NT2/D1 (cell line): ENCODE measurements around the gene ASB8.
"Not testable (repeated sequence)": the region's sequence is repeated elsewhere in the genome, so short reads cannot be mapped to it uniquely, and the experiment has no call there.

ENCODE experiments used
- DNase-seq: peaks from one replicate; pipeline ENCODE4 v3.0.0-alpha.2; 2011; ENCODE audit warnings: low read depth, low spot score
- H3K27me3 ChIP-seq: 2 replicates; pipeline ENCODE4 v1.6.0; 2011; ENCODE audit warnings: mild to moderate bottlenecking; ENCODE audit not compliant: insufficient read length, insufficient read depth
- H3K36me3 ChIP-seq: 2 replicates; pipeline ENCODE4 v1.6.1; 2011; ENCODE audit warnings: mild to moderate bottlenecking, low read length, mixed read lengths; ENCODE audit not compliant: insufficient read depth, insufficient read length
- H3K4me1 ChIP-seq: 2 replicates; pipeline ENCODE4 v1.5.1; 2011; ENCODE audit not compliant: insufficient read depth, insufficient read length
- H3K4me3 ChIP-seq: 2 replicates; pipeline ENCODE4 v1.5.1; 2011; ENCODE audit warnings: low read depth; ENCODE audit not compliant: insufficient read length
- H3K9ac ChIP-seq: 2 replicates; pipeline ENCODE4 v1.6.0; 2011; ENCODE audit warnings: low read depth; ENCODE audit not compliant: insufficient read length
- H3K9me3 ChIP-seq: 2 replicates; pipeline ENCODE4 v1.5.1; 2011; ENCODE audit warnings: mild to moderate bottlenecking, low read length; ENCODE audit not compliant: insufficient read depth
- SUZ12 ChIP-seq: IDR thresholded peaks from 2 replicates; pipeline ENCODE4 v1.6.1; 2011; ENCODE audit not compliant: insufficient read length, insufficient read depth; ENCODE audit errors: extremely low read depth
- YY1 ChIP-seq: IDR thresholded peaks from 2 replicates; pipeline ENCODE4 v1.6.1; 2011; ENCODE audit not compliant: insufficient read length, insufficient read depth
- ZNF274 ChIP-seq: IDR thresholded peaks from 2 replicates; pipeline ENCODE4 v1.6.1; 2011; ENCODE audit warnings: mild to moderate bottlenecking, low read depth, low read length

The ASB8 gene

DNA sequence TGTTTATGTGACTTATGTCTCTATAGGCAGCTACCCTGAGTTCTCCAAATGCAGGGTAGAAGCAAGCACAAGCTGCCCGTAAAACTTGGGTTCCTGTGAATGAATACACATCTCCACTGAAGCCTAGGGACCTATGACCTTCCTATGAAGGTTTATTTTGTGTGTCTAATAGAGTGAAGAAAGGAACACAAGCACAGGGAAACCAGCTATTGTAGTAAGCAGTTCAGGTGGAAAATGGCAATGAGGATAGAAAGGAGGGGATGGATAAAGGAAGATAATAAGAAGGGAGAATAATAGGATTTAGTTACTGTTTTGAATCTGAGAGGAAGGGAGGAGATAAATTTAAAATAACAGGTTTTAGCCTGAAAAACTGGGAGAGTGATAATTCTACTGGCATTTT is 35.8 kb downstream of the ASB8 start:
- Histone ChIP-seq H3K9me3 (no peaks in the 10 kb centered on the region), H3K27me3 (no peaks in the 10 kb centered on the region), H3K9ac (no peak overlapping the region), H3K4me3 (no peak overlapping the region), H3K36me3 (peaks cover 42% of the 10 kb centered on the region), H3K4me1 (peaks cover 2% of the 10 kb centered on the region)
- no peak for DNase-seq
- TF ChIP-seq YY1: no peak
- TF ChIP-seq ZNF274: no peak
- no peak for TF ChIP-seq SUZ12

DNA sequence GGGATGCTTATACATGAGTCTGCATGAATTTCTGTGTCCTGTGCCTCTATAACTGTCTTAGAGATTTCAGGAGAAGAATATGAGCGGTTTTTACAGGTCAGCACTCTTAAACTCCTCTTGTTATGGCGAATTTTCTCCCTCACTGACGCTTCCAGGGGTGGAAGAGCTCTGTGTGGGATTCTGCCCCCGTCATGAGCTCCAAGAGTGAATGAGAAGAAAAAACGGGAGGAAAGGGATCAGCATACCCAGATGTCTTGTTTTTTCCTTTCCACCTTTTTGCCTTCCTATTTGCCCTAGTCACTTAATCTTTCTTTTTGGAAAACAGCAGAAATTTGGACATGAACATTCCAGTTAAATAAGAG is 37.5 kb downstream of the ASB8 start:
- Histone ChIP-seq H3K9ac (peak overlapping the region; percentile 83), H3K4me1 (peaks cover 2% of the 10 kb centered on the region), H3K36me3 (peaks cover 28% of the 10 kb centered on the region), H3K27me3 (no peaks in the 10 kb centered on the region), H3K9me3 (no peaks in the 10 kb centered on the region), H3K4me3 (peak overlapping the region; percentile 82)
- DNase-seq: no peak
- TF ChIP-seq YY1: no peak
- TF ChIP-seq ZNF274: no peak
- TF ChIP-seq SUZ12: no peak

GRCh38 chr12:48119078-48119833 is 38.1 kb downstream of the ASB8 start, which contains the start of gene PFKM:
PFKM (plus strand) TSS chr12:48119364; CDS start chr12:48122775, 3,411 bp downstream.
- DNase-seq: peak; percentile 97
- H3K4me1 ChIP-seq: peaks cover 2% of the 10 kb centered on the region
- no peaks in the 10 kb centered on the region for H3K27me3 ChIP-seq
- no peak for TF ChIP-seq ZNF274
- TF ChIP-seq YY1: no peak
- TF ChIP-seq SUZ12: no peak
- H3K9me3 ChIP-seq: no peaks in the 10 kb centered on the region
- H3K4me3 ChIP-seq: peak within 1 kb of the TSS; percentile 82
- H3K36me3 ChIP-seq: peaks cover 22% of the 10 kb centered on the region
- peak within 1 kb of the TSS; percentile 83 for H3K9ac ChIP-seq

GRCh38 chr12:48118284-48118871 is 38.9 kb downstream of the ASB8 start:
- Histone ChIP-seq H3K27me3 (no peaks in the 10 kb centered on the region), H3K36me3 (peaks cover 15% of the 10 kb centered on the region), H3K4me3 (peak overlapping the region; percentile 82), H3K9me3 (no peaks in the 10 kb centered on the region), H3K4me1 (peaks cover 2% of the 10 kb centered on the region), H3K9ac (no peak overlapping the region)
- no peak for TF ChIP-seq SUZ12
- no peak for TF ChIP-seq ZNF274
- no peak for TF ChIP-seq YY1
- no peak for DNase-seq

DNA sequence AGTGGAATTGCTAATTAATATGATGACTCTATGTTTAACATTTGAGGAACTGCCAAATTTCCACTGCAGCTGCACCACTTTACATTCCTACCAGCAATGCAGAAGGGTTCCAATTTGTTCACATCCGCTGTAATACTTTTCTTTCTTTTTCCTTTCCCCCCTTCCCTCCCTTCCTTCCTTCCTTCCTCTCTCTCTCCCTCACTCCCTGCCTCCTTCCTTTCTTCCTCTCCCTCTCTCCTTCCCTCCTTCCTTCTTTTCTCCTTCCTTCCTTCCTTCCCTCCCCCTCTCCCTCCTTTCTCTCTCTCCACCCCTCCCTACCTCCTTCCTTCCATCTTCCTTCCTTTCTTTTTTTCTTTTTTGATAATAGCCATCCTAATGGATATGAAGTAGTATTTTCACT is 41.4 kb downstream of the ASB8 start:
- Histone ChIP-seq H3K9me3 (no peaks in the 10 kb centered on the region), H3K27me3 (no peaks in the 10 kb centered on the region)
- no peak for TF ChIP-seq ZNF274
- TF ChIP-seq YY1: no peak
- no peak for TF ChIP-seq SUZ12

DNA sequence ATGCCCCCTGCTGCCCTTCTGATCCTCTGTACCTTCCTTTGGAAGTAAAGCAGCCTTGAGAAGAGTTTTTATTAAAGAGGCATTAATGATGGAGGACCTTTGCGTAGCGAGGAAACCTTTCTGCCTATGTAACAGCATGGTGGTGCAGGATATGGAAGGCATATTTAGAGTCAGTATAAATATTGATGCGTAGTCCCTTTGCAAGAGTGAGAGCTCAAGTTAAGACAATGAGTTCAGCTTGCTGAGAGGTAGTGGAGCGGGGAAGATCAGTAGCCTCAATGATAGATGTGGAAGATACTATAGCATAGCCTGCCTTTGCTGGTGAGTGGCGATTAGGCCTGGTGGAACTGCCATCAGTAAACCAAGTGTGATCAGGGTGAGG is 46.0 kb downstream of the ASB8 start:
- not testable (repeated sequence) for H3K9me3 ChIP-seq, H3K4me1 ChIP-seq, H3K27me3 ChIP-seq, H3K4me3 ChIP-seq, H3K9ac ChIP-seq, DNase-seq, H3K36me3 ChIP-seq

More for the DNA sequence above, 41.4 kb downstream of the ASB8 start:
- no peak for DNase-seq
- Histone ChIP-seq H3K4me1 (peaks cover 2% of the 10 kb centered on the region), H3K9ac (no peak overlapping the region), H3K36me3 (no peaks in the 10 kb centered on the region), H3K4me3 (no peak overlapping the region)

GRCh38 chr12:48110691-48111311 is 46.5 kb downstream of the ASB8 start:
- Histone ChIP-seq H3K27me3 (no peaks in the 10 kb centered on the region), H3K4me3 (no peak overlapping the region), H3K4me1 (peaks cover 2% of the 10 kb centered on the region), H3K9me3 (no peaks in the 10 kb centered on the region), H3K9ac (no peak overlapping the region), H3K36me3 (no peaks in the 10 kb centered on the region)
- DNase-seq: peak; percentile 38
- no peak for TF ChIP-seq ZNF274
- TF ChIP-seq SUZ12: no peak
- no peak for TF ChIP-seq YY1

DNA sequence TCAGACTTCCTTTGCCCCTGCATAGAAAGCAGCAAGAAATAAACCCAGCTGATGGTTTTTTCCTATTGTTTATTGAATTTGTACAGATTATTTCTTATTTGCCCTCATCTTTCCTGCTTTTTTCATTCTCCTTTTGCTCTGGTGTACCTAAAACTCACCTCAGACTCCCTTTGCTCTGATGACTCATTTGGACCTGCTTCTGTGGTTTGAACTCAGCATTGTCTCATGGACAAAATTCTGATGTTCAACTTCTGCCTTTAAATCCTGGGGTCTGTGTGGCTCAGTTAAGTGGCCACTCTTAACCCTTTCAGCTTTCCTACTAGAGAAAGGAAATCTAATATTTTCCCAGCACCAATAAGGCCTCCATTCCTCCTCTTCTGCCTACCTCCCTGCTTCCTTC is 47.9 kb downstream of the ASB8 start:
- peaks cover 2% of the 10 kb centered on the region for H3K4me1 ChIP-seq
- TF ChIP-seq YY1: no peak
- H3K9ac ChIP-seq: no peak overlapping the region
- H3K36me3 ChIP-seq: no peaks in the 10 kb centered on the region
- DNase-seq: no peak
- no peak overlapping the region for H3K4me3 ChIP-seq
- H3K27me3 ChIP-seq: no peaks in the 10 kb centered on the region
- no peaks in the 10 kb centered on the region for H3K9me3 ChIP-seq
